GM23338 (cell line): ENCODE measurements around the gene GCHFR. TPM values are rescaled to one million over a fixed set of nuclear protein-coding genes. Genes with fewer than 3 reads are reported as not detected.

Experiments
- ATAC-seq: fragments of 200-7000 bp; cut with Tn5 transposase; 3 replicates; pipeline ENCODE4 v1.9.1; 2020
- DNase-seq: peaks from one replicate; pipeline ENCODE4 v3.0.0-alpha.2; 2015; ENCODE audit warnings: low spot score
- H2AFZ ChIP-seq: fragments of 200-600 bp; sonication (generic); 2 replicates; pipeline ENCODE4 v1.8.0; 2016; ENCODE audit warnings: antibody characterized with exemption, mild to moderate bottlenecking, moderate library complexity
- H3F3A ChIP-seq: fragments of 200-600 bp; sonication (generic); replicated peaks from 2 replicates; pipeline ENCODE4 v1.8.0; 2017; ENCODE audit warnings: antibody characterized with exemption, mixed run types, low read depth
- H3K27ac ChIP-seq: fragments of 200-600 bp; sonication (generic); 2 replicates; pipeline ENCODE4 v1.6.1; 2016; ENCODE audit warnings: low read depth
- H3K27me3 ChIP-seq: fragments of 200-600 bp; sonication (generic); 2 replicates; pipeline ENCODE4 v1.8.0; 2016; ENCODE audit warnings: mild to moderate bottlenecking, mixed run types, moderate library complexity; ENCODE audit not compliant: insufficient read depth
- H3K36me3 ChIP-seq: fragments of 200-600 bp; sonication (generic); 2 replicates; pipeline ENCODE4 v1.8.0; 2016; ENCODE audit warnings: mild to moderate bottlenecking; ENCODE audit not compliant: insufficient read depth
- H3K4me1 ChIP-seq: fragments of 200-600 bp; sonication (generic); 2 replicates; pipeline ENCODE4 v1.8.0; 2016; ENCODE audit warnings: mild to moderate bottlenecking, moderate library complexity; ENCODE audit not compliant: insufficient read depth
- H3K4me2 ChIP-seq: fragments of 200-600 bp; sonication (generic); 2 replicates; pipeline ENCODE4 v1.7.1; 2017; ENCODE audit warnings: mixed run types
- H3K4me3 ChIP-seq: fragments of 200-600 bp; sonication (generic); 2 replicates; pipeline ENCODE4 v1.6.1; 2016; ENCODE audit warnings: mixed run types
- H3K79me2 ChIP-seq: fragments of 200-600 bp; sonication (generic); replicated peaks from 2 replicates; pipeline ENCODE4 v1.8.0; 2017; ENCODE audit warnings: mild to moderate bottlenecking; ENCODE audit not compliant: insufficient read depth
- H3K9me2 ChIP-seq: fragments of 200-600 bp; sonication (generic); 2 replicates; pipeline ENCODE4 v1.8.0; 2017; ENCODE audit not compliant: insufficient read depth
- H4K20me1 ChIP-seq: fragments of 200-600 bp; sonication (generic); replicated peaks from 2 replicates; pipeline ENCODE4 v1.8.0; 2017; ENCODE audit warnings: mild to moderate bottlenecking; ENCODE audit not compliant: insufficient read depth
- H3K27ac Mint-ChIP-seq: 2 replicates; pipeline ENCODE4 v1.8.0; 2020; ENCODE audit warnings: inconsistent platforms, mild to moderate bottlenecking, moderate library complexity, mixed read lengths
- H3K27me3 Mint-ChIP-seq: 3 replicates; pipeline ENCODE4 v1.8.0; 2022; ENCODE audit warnings: low read depth, mild to moderate bottlenecking, moderate library complexity, mixed read lengths, inconsistent platforms; ENCODE audit not compliant: insufficient read depth, poor library complexity
- H3K36me3 Mint-ChIP-seq: 3 replicates; pipeline ENCODE4 v1.8.0; 2021; ENCODE audit warnings: low read depth, mild to moderate bottlenecking, inconsistent platforms, moderate library complexity, mixed read lengths
- H3K4me1 Mint-ChIP-seq: 3 replicates; pipeline ENCODE4 v1.8.0; 2020; ENCODE audit warnings: mild to moderate bottlenecking, inconsistent platforms, mixed read lengths
- H3K4me3 Mint-ChIP-seq: 3 replicates; pipeline ENCODE4 v1.8.0; 2021; ENCODE audit warnings: moderate library complexity, mild to moderate bottlenecking, inconsistent platforms, mixed read lengths
- H3K9me3 Mint-ChIP-seq: 3 replicates; pipeline ENCODE4 v1.8.0; 2020; ENCODE audit warnings: moderate library complexity, mild to moderate bottlenecking, inconsistent platforms, mixed read lengths
- CTCF ChIP-seq, 2 experiments: fragments of 200-600 bp in 1 of 2; sonication (generic) in 1 of 2; conservative IDR thresholded peaks; 2 replicates each; pipeline versions ENCODE4 v1.5.1 to v1.6.1; 2016 to 2017; ENCODE audit warnings: antibody characterized with exemption in 2 of 2, low read depth in 2 of 2, mild to moderate bottlenecking in 2 of 2, moderate library complexity in 1 of 2
- EZH2 ChIP-seq: fragments of 200-600 bp; sonication (generic); IDR thresholded peaks from one replicate; pipeline ENCODE4 v1.8.0; 2017; ENCODE audit warnings: antibody characterized with exemption, mild to moderate bottlenecking, low read depth; ENCODE audit not compliant: unreplicated experiment
- EZH2phosphoT487 ChIP-seq: fragments of 200-600 bp; sonication (generic); IDR thresholded peaks from one replicate; pipeline ENCODE4 v1.8.1; 2018; ENCODE audit warnings: antibody characterized with exemption; ENCODE audit not compliant: unreplicated experiment
- JUNB ChIP-seq: IDR thresholded peaks from one replicate; pipeline ENCODE4 v1.6.1; 2016; ENCODE audit warnings: antibody characterized with exemption; ENCODE audit not compliant: unreplicated experiment
- NANOG ChIP-seq: IDR thresholded peaks from 2 replicates; pipeline ENCODE4 v1.6.1; 2016; ENCODE audit warnings: antibody characterized with exemption, borderline replicate concordance
- POLR2AphosphoS5 ChIP-seq: IDR thresholded peaks from 2 replicates; pipeline ENCODE4 v1.6.1; 2016; ENCODE audit warnings: antibody characterized with exemption, low read depth
- REST ChIP-seq: IDR thresholded peaks from one replicate; pipeline ENCODE4 v1.6.1; 2018; ENCODE audit warnings: antibody characterized with exemption; ENCODE audit not compliant: unreplicated experiment
- STAT1 ChIP-seq: IDR thresholded peaks from one replicate; pipeline ENCODE4 v1.6.1; 2016; ENCODE audit warnings: antibody characterized with exemption; ENCODE audit not compliant: unreplicated experiment
- ZNF114 ChIP-seq: fragments of 250-450 bp; sonication (Bioruptor Pico); IDR thresholded peaks from 2 replicates; pipeline ENCODE4 v1.5.0; 2020; ENCODE audit warnings: mild to moderate bottlenecking, moderate library complexity
- ZNF331 ChIP-seq: fragments of 250-450 bp; sonication (Bioruptor Pico); IDR thresholded peaks from 2 replicates; pipeline ENCODE4 v1.5.0; 2020; ENCODE audit warnings: low read depth, mild to moderate bottlenecking, moderate library complexity
- ZNF462 ChIP-seq: fragments of 250-450 bp; sonication (Bioruptor Pico); IDR thresholded peaks from 2 replicates; pipeline ENCODE4 v1.5.0; 2020; ENCODE audit warnings: mild to moderate bottlenecking, moderate library complexity
- polyA plus RNA-seq: library from polyadenylated mRNA; unstranded; fragments of >200 nt; fragmentation: Nextera tagmentation; extraction: Ambion mirVana; gene quantifications from 2 replicates; pipeline ENCODE4 v1.2.1, GENCODE V29; 2016
- total RNA-seq: library from RNA; depleted of rRNA; stranded (reverse); fragments of >200 nt; shearing (Covaris generic); gene quantifications from 2 replicates; pipeline ENCODE4 v1.2.3, GENCODE V29; 2014

GCHFR gene
- total and polyA plus RNA-seq, 2 experiments from 2014 or later: 38.9 to 44.2 TPM

GRCh38 chr15:40739854-40740253 is 24.0 kb upstream of the GCHFR start:
- no peaks in the 10 kb centered on the region for H3K9me2 ChIP-seq
- Mint-ChIP-seq H3K4me3 (0 out of 3 replicates have a peak overlapping the region, but pooled peaks have one; percentile 53), H3K4me1 (peaks cover 35% of the 10 kb centered on the region), H3K27me3 (peaks cover 9% of the 10 kb centered on the region), H3K36me3 (peaks cover 67% of the 10 kb centered on the region), H3K27ac (peak overlapping the region; percentile 90), H3K9me3 (no peaks in the 10 kb centered on the region)
- H3K4me3 ChIP-seq: no peak overlapping the region
- TF ChIP-seq JUNB (no peak), CTCF (conservative IDR thresholded peaks at IDR 0.05; ENCODE audit: low read depth in 2 of 2) (peak; percentile 46 to 60)
- DNase-seq (peak; percentile 47), ATAC-seq (peak; percentile 66)
- no peaks in the 10 kb centered on the region for H3K27me3 ChIP-seq
- peaks cover 27% of the 10 kb centered on the region for H3K4me1 ChIP-seq
- H3F3A ChIP-seq: 0 out of 2 replicates have a peak, but pooled peaks cover 9% of the 10 kb centered on the region
- H3K36me3 ChIP-seq: peaks cover 30% of the 10 kb centered on the region
- peak overlapping the region; percentile 69 for H3K27ac ChIP-seq
- H2AFZ ChIP-seq: no peak overlapping the region
- no peaks in the 10 kb centered on the region for H3K79me2 ChIP-seq
- 0 out of 2 replicates have a peak overlapping the region, but pooled peaks have one; percentile 56 for H3K4me2 ChIP-seq
- peaks cover 10% of the 10 kb centered on the region; the same call in 1 of the 2 replicates for H4K20me1 ChIP-seq

GRCh38 chr15:40743485-40743901 is 20.4 kb upstream of the GCHFR start:
- no peak for ATAC-seq
- peaks cover 21% of the 10 kb centered on the region for H3K4me1 ChIP-seq
- H3K4me3 ChIP-seq: no peak overlapping the region
- H3K27me3 ChIP-seq: no peaks in the 10 kb centered on the region
- H3K4me2 ChIP-seq: no peak overlapping the region
- H3K36me3 ChIP-seq: peaks cover 8% of the 10 kb centered on the region; the same call in 1 of the 2 replicates
- H3K9me2 ChIP-seq: no peaks in the 10 kb centered on the region
- H3K4me3 Mint-ChIP-seq: no peak overlapping the region
- no peak for DNase-seq
- no peaks in the 10 kb centered on the region for H3K79me2 ChIP-seq
- no peak overlapping the region for H2AFZ ChIP-seq
- H3K27ac ChIP-seq: no peak overlapping the region
- no peak overlapping the region for H3K27ac Mint-ChIP-seq
- 0 out of 2 replicates have a peak, but pooled peaks cover 5% of the 10 kb centered on the region for H3F3A ChIP-seq
- H3K27me3 Mint-ChIP-seq: peaks cover 16% of the 10 kb centered on the region
- peaks cover 33% of the 10 kb centered on the region; the same call in 2 of the 3 replicates for H3K36me3 Mint-ChIP-seq
- no peaks in the 10 kb centered on the region for H3K9me3 Mint-ChIP-seq
- peaks cover 41% of the 10 kb centered on the region for H3K4me1 Mint-ChIP-seq
- H4K20me1 ChIP-seq: peaks cover 5% of the 10 kb centered on the region; the same call in 1 of the 2 replicates
- TF ChIP-seq REST: no peak
- TF ChIP-seq ZNF114: no peak
- TF ChIP-seq NANOG: no peak
- TF ChIP-seq STAT1: no peak
- no peak for TF ChIP-seq ZNF462
- TF ChIP-seq ZNF331 (CRISPR knock-in tag): no peak
- TF ChIP-seq EZH2: no peak
- TF ChIP-seq POLR2AphosphoS5: no peak
- no peak for TF ChIP-seq JUNB
- no peak for TF ChIP-seq EZH2phosphoT487
